Right lobe of liver (tissue), 6 donors: ENCODE data around the gene NTM. TPM values are rescaled to one million over a fixed set of nuclear protein-coding genes. Genes with fewer than 3 reads are reported as not detected.
"Not testable (repeated sequence)": the region's sequence is repeated elsewhere in the genome, so short reads cannot be mapped to it uniquely, and the experiment has no call there.

Source experiments
- ATAC-seq, 4 donors: fragments of 200-7000 bp; cut with Tn5 transposase; one replicate each; pipeline ENCODE4 v1.9.1; 2020; ENCODE audit warnings: mild to moderate bottlenecking in 4 of 4, moderate library complexity in 4 of 4
- DNase-seq, 3 donors: peaks; one replicate each; pipeline ENCODE4 v3.0.0-alpha.2; 2020
- H3K27ac ChIP-seq, 3 donors: fragments of 200-600 bp; one replicate each; pipeline ENCODE4 v1.8.0; 2022
- H3K27me3 ChIP-seq, 2 donors: fragments of 200-600 bp; one replicate each; pipeline ENCODE4 v1.8.0; 2022
- H3K36me3 ChIP-seq, 4 donors: fragments of 200-600 bp; sonication (generic) in 1 of 4; one replicate each; pipeline versions ENCODE4 v1.5.1 to v1.8.0; 2017 to 2022; ENCODE audit warnings: control low read depth in 1 of 4
- H3K4me1 ChIP-seq, 4 donors: fragments of 200-600 bp; sonication (generic) in 1 of 4; one replicate each; pipeline versions ENCODE4 v1.5.1 to v1.8.0; 2017 to 2022; ENCODE audit warnings: control low read depth in 1 of 4
- H3K4me3 ChIP-seq, 3 donors: fragments of 200-600 bp; one replicate each; pipeline ENCODE4 v1.8.0; 2022
- H3K9me3 ChIP-seq, 4 donors: fragments of 200-600 bp; sonication (generic) in 1 of 4; one replicate each; pipeline versions ENCODE4 v1.5.1 to v1.8.0; 2017 to 2022; ENCODE audit warnings: control low read depth in 1 of 4
- POLR2A ChIP-seq: fragments of 450-650 bp; IDR thresholded peaks from one replicate; pipeline ENCODE4 v1.6.1; 2017; ENCODE audit warnings: antibody characterized with exemption, mild to moderate bottlenecking
- WGBS: methylation state at CpG from one replicate; pipeline ENCODE4 v1.1.6; 2018; ENCODE audit warnings: low coverage, low lambda C conversion rate; ENCODE audit not compliant: insufficient coverage; ENCODE audit errors: missing lambda C conversion rate; 5-methylcytosine and 5-hydroxymethylcytosine counted together
- intact Hi-C, 2 donors: fragments of 100-400 bp; cut with DNase I; formaldehyde crosslinking; loops; one replicate each; pipeline versions ENCODE4 v1.11.2 to v1.14.1; 2022
- total RNA-seq, 6 experiments: library from RNA; depleted of rRNA in 2 of 6; stranded (reverse); fragments of >200 nt in 2 of 6; fragmentation: NEBNext Ultra II Directional in 3 of 6; extraction: Animal tissue kit (Norgen Biotek cat#: 25700) in 3 of 6; gene quantifications; one replicate each; pipeline versions ENCODE4 v1.1.0 to v1.2.4, GENCODE V29; 2016 to 2023
- TF ChIP-seq, protein P1 (sequence below), 4 donors: fragments of 200-600 bp in 3 of 4; fragments of 450-650 bp in 1 of 4; IDR thresholded peaks; one replicate each; pipeline versions ENCODE4 v1.5.1 to v1.8.0; 2016 to 2022; ENCODE audit warnings: antibody characterized with exemption in 4 of 4, mild to moderate bottlenecking in 2 of 4
- donor health status: DM: no; HTN: yes; CAD: no.
- donor health status: DM: no; HTN: no; CAD: no.
- donor health status: DM: no; HTN: no; CAD: no.
- donor health status: DM: no; HTN: yes; CAD: no.
- donor health status: DM: no; HTN: yes; CAD: no.

The NTM gene
- total RNA-seq, 6 experiments from 2014 or later = 0.35 TPM; not detected in 5

DNA sequence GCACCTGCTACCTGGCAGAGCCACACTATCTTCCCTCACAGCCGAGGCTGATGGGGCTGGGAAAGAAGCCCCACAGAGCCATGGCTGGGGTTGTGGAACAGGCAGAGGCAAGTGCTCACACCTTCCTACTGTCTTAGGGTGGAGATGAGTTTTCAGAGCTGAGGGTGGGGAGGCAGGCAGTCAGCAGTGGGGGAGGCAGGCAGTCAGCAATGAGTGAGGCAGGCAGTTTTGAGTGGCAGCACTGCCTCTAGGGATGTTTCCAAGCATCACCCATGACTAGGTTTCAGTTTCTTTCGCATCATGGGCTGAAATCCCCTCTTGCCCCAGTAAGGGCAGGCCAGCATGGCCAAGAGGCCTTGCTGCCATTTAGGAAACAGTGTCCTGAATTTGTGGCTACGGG, 41.6 kb upstream of the NTM start:
- intact Hi-C loops = no loop called here
- DNase-seq (no peak), ATAC-seq (no peak)
- Histone ChIP-seq H3K4me1 (no peaks in the 10 kb centered on the region), H3K27me3 (no peaks in the 10 kb centered on the region), H3K36me3 (no peaks in the 10 kb centered on the region), H3K4me3 (no peak overlapping the region), H3K27ac (no peak overlapping the region), H3K9me3 (no peaks in the 10 kb centered on the region)
- 57% methylated on average over 3 of the region's 3 CpGs for WGBS
- no peak for TF ChIP-seq POLR2A
- TF ChIP-seq, protein P1, sequence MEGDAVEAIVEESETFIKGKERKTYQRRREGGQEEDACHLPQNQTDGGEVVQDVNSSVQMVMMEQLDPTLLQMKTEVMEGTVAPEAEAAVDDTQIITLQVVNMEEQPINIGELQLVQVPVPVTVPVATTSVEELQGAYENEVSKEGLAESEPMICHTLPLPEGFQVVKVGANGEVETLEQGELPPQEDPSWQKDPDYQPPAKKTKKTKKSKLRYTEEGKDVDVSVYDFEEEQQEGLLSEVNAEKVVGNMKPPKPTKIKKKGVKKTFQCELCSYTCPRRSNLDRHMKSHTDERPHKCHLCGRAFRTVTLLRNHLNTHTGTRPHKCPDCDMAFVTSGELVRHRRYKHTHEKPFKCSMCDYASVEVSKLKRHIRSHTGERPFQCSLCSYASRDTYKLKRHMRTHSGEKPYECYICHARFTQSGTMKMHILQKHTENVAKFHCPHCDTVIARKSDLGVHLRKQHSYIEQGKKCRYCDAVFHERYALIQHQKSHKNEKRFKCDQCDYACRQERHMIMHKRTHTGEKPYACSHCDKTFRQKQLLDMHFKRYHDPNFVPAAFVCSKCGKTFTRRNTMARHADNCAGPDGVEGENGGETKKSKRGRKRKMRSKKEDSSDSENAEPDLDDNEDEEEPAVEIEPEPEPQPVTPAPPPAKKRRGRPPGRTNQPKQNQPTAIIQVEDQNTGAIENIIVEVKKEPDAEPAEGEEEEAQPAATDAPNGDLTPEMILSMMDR (IDR thresholded peaks at IDR 0.05) = no peak

DNA sequence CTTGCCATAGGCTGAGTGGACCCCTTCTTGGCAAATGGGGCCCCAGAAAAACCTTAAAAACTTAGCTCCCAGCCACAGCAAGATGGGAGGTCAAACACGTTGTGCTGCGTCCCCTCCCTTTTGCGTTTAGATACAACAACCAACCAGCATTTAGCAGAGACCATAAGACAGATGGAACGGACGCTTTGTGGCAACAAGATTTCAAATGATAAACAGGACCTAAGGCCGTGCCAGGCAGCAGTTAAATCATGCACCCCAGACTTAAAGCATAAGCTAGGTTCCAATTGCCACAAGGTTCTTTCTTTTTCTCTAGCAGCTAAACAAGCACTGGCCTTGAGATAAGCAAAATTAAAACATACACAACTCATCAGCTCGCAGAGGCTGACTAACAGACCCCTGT, 39.4 kb upstream of the NTM start:
- Histone ChIP-seq H3K27ac (no peak overlapping the region), H3K9me3 (no peaks in the 10 kb centered on the region), H3K4me3 (no peak overlapping the region), H3K27me3 (no peaks in the 10 kb centered on the region), H3K4me1 (no peaks in the 10 kb centered on the region), H3K36me3 (no peaks in the 10 kb centered on the region)
- TF ChIP-seq, protein P1 (IDR thresholded peaks at IDR 0.05) = no peak
- TF ChIP-seq POLR2A = no peak
- intact Hi-C loops = no loop called here
- no peak for ATAC-seq
- no peak for DNase-seq
- WGBS = 50% methylated on average over 7 of the region's 7 CpGs

DNA sequence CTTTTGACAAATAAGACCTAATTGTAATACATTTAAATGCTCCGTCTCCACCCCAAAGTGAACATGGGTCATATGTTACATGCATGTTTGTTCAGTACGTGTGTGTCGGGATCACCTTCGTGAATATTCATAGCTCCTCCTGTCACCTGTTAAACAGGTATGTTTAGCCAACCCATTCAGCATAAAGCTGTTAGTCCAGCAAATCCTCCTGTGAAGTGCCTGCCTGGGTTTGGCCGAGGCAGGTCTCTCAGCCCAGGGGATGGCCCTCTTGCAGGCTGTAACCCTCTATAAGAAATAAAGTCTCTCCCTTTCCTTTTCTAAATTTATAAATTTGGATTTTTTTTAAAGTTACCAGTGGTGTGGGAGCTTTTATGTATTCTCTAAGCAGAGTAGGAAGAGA, 38.9 kb upstream of the NTM start:
- 18% methylated on average over 5 of the region's 5 CpGs for WGBS
- ATAC-seq = no peak

DNA sequence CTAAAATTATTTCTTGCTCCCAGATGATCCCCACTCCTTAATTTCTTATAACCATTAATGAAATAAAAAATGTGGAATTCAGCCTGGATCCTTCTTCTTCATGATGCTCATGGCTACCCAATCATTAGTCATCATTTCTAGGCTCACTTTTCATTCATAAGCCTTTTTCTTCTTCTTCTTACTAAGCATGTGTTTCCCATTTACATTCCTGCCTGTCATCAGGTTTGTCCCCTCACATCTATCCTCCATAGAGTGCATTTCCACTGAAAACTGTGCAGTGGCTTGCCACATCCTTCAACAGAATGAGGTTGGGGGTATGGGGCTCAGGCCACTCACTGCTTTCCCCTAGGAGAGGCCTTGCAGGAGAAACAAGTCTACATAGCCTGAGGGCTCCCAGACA, 35.8 kb upstream of the NTM start:
- DNase-seq (no peak), ATAC-seq (no peak)
- Histone ChIP-seq H3K4me3 (no peak overlapping the region), H3K4me1 (no peaks in the 10 kb centered on the region), H3K27me3 (no peaks in the 10 kb centered on the region), H3K9me3 (no peaks in the 10 kb centered on the region), H3K27ac (no peak overlapping the region), H3K36me3 (no peaks in the 10 kb centered on the region)
- TF ChIP-seq, protein P1 (IDR thresholded peaks at IDR 0.05) = no peak
- TF ChIP-seq POLR2A = no peak
- intact Hi-C loops = no loop called here

More for the DNA sequence above, 38.9 kb upstream of the NTM start:
- Histone ChIP-seq H3K4me3 (no peak overlapping the region), H3K9me3 (no peaks in the 10 kb centered on the region), H3K27ac (no peak overlapping the region), H3K36me3 (no peaks in the 10 kb centered on the region), H3K4me1 (no peaks in the 10 kb centered on the region), H3K27me3 (no peaks in the 10 kb centered on the region)
- DNase-seq = no peak
- TF ChIP-seq, protein P1 (IDR thresholded peaks at IDR 0.05) = no peak
- no peak for TF ChIP-seq POLR2A
- intact Hi-C loops = no loop called here

DNA sequence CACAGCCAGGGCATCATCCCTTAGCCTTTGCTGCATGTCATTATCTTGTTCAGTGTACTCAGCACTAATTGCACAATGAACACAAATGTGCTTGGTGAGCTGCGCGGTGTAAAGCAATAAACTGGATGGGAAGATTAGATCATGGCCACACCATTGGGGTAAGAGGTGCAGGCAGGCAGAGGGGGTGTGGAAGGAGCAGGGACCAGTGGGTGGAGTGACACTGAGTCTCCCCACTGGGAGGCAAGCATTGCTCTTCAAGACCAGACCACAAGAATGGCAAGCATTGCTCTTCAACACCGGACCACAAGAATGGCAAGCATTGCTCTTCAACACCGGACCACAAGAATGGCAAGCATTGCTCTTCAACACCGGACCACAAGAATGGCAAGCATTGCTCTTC, 28.5 kb upstream of the NTM start:
- H3K4me3 ChIP-seq, H3K4me1 ChIP-seq, H3K9me3 ChIP-seq, H3K27ac ChIP-seq, H3K36me3 ChIP-seq, H3K27me3 ChIP-seq, intact Hi-C loops, ATAC-seq, DNase-seq: not testable (repeated sequence)
- 69% methylated on average over 3 of the region's 5 CpGs for WGBS

DNA sequence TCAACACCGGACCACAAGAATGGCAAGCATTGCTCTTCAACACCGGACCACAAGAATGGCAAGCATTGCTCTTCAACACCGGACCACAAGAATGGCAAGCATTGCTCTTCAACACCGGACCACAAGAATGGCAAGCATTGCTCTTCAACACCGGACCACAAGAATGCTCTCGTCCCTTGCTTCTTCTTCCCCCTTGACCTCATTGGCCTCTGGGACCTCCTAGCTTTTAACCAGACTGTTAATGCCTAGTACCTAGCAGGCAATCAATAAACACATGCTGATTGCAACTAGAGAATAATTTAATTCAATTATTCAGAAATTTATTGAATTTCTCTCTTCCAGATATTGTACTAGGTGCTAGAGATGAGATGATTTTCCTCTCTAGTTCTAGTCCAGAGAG, 28.0 kb upstream of the NTM start:
- H3K4me3 ChIP-seq = not testable (repeated sequence)
- WGBS = 36% methylated on average over 2 of the region's 6 CpGs

More for the DNA sequence above, 28.0 kb upstream of the NTM start:
- DNase-seq, intact Hi-C loops, H3K27me3 ChIP-seq, H3K27ac ChIP-seq, ATAC-seq, H3K36me3 ChIP-seq, H3K4me1 ChIP-seq, H3K9me3 ChIP-seq: not testable (repeated sequence)
